Activated CD4-positive, alpha-beta T cell treated with anti-CD3 and anti-CD28 coated beads, Interleukin-2, amount 50 U/mL, for 16 hours (primary cell): ENCODE results near the gene CDHR4.
"Not testable (repeated sequence)": the region's sequence is repeated elsewhere in the genome, so short reads cannot be mapped to it uniquely, and the experiment has no call there.

Source experiments
- DNase-seq: peaks from one replicate; pipeline ENCODE4 v3.0.0-alpha.2; 2020

CDHR4 gene

GRCh38 chr3:49803465-49804140 is 3.9 kb upstream of the CDHR4 start:
- DNase-seq = no peak

DNA sequence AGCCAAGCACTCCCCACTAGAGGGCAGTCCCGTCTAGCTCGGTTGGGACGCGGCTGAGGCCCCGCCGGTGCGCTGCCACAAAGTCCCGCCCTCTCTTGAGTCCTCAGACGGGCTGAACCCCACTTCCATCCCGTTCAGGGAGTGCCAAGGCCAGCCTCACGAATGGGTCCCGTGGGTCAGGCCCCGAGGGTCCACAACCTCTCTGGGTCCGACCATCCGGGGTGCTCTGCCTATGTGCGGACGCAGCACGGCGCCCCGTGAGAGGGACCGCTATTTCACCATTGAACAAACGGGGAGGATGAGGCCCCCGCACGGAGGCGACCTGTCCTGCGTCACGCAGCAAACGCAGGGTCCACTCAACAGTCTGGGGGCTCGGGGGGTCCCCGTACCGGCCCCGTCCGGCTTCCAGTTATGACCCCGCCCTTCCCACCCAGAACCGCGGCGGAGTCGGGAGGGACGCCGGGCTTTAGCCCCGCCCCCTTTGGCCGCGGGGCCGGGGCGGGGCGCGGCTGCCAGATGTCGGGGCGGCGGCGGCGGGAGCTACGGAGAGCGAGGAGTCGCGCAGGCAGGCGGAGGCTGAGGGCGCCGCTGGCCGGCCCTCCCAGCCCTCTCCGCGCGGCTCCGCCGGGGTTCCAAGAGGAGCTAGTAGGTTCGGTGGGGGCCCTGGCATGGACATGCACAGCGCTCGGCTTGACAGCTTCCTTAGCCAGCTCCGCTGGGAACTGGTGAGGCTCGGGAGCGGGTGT is 3.2 kb upstream of the CDHR4 start, which contains the start of gene INKA1:
Gene INKA1, plus strand, starts transcription at position 543 of the 746 bp plus-strand sequence. Its CDS starts 132 bp downstream, at position 675.
- peak; percentile 90 for DNase-seq

GRCh38 chr3:49801160-49801559 is 1.5 kb upstream of the CDHR4 start:
- DNase-seq = no peak

GRCh38 chr3:49799105-49799504 is 568 bp downstream of the CDHR4 start:
- DNase-seq = no peak

DNA sequence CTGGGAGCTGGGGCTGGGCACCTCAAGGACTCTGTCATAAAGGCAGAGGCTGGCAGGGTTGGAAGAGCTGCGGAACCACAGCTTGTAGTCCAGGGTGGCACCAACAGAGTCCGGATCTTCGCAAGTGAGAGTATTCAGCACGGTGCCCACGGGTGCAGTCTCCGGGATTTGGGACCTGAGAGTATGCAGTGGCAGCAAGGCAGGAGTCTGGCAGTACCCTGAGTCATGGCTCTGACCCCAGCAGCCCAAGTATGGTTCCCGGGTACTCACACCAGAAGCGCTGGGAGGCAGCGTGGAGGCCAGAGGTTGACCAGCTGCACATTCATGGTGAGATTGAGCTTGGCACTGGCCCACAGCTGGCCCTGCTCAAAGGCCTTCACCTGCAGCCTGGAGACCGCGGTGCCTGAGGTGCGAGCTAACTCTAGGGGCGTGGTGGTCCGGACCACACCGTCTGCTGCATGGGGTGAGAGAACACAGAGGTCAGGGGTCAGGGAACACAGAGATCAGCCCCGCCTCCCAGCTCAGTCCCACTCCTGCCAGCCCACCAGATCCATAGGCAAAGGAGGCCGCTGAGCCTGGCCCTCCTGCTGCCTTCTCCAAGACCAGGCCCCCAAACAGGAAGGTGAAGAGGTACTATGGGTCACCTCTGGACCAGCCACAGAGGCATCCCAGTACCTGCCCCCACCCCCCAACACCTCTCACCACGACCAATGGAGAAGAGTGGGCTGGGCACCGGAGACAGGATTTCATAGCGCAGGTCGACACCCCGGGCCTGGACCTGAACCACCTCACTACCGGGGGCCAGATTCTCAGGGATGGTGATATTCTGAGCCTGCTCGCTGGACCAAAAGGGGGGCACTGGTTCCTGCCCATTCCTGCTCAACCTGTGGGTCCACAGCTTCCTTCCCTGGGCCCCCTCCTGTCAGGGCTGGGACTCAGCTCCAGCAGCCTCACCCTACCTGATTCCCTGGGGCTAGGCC is 4.5 kb downstream of the CDHR4 start:
- DNase-seq = no peak

DNA sequence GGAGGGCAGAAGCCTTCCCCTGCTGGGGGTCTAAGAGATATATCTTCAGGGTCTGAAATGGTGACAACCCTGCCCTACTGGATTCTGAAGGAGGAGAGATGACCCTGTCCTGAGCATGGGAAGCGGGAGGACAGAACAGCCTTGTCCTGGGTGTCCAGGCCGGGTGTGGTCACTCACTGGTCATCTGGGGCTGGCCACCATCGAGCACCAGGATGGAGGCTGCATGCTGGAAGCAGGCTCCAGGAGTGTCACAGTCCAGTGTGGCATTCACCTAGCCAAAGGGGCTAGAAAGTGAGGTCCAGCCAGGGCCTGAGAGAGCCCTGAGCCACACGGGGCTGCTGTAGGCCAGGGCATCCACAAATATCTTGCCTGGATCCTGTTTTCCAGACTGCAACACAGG is 5.2 kb downstream of the CDHR4 start:
- no peak for DNase-seq

GRCh38 chr3:49793486-49794085 is 6.1 kb downstream of the CDHR4 start:
- no peak for DNase-seq

- DNase-seq = no peak
Observed at GRCh38 chr3:49792371-49793150, 7.1 kb downstream of the CDHR4 start.

DNA sequence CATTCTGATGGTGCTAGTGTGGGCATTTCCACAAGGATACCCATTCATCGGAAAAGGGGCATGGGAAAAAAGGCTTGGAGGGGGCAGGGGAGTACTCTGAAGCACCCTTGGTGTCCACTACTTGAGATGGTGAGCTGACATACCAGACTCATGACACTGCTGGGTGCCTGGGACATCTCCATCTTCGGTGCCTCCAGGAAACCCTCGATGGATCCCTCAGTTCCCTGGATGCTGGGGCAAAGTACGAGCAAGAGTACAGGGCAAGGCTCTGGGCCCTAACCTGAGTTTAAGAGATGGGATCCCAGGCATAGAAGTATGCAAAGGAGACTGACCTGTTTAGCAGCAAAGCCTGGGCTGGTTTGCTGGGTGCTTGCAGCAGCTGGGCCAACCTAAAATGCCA is 8.1 kb downstream of the CDHR4 start:
- DNase-seq = no peak

- no peak for DNase-seq
Observed at GRCh38 chr3:49790626-49791411, 8.9 kb downstream of the CDHR4 start.

DNA sequence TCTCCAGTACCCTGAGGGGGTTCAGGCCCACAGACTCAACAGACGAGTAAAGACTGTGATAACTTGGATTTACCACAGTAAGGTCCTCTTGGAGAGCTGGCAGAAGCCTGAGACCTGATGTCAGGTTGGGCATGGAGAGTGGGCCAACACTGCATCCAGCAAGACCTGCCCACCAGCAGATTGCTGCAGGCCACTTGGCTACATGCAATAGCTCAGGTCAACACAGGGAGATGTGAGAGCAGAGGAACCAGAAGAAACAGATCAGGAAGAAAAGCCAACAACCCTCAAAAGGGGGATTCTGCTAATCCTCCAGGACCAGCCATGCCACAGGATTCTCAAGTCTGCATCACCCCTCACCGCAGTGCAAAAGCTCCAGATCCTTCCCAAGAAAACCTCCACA is 11.6 kb downstream of the CDHR4 start:
- no peak for DNase-seq

GRCh38 chr3:49787536-49787935 is 12.1 kb downstream of the CDHR4 start:
- no peak for DNase-seq

GRCh38 chr3:49787182-49787464 is 12.6 kb downstream of the CDHR4 start:
- no peak for DNase-seq

DNA sequence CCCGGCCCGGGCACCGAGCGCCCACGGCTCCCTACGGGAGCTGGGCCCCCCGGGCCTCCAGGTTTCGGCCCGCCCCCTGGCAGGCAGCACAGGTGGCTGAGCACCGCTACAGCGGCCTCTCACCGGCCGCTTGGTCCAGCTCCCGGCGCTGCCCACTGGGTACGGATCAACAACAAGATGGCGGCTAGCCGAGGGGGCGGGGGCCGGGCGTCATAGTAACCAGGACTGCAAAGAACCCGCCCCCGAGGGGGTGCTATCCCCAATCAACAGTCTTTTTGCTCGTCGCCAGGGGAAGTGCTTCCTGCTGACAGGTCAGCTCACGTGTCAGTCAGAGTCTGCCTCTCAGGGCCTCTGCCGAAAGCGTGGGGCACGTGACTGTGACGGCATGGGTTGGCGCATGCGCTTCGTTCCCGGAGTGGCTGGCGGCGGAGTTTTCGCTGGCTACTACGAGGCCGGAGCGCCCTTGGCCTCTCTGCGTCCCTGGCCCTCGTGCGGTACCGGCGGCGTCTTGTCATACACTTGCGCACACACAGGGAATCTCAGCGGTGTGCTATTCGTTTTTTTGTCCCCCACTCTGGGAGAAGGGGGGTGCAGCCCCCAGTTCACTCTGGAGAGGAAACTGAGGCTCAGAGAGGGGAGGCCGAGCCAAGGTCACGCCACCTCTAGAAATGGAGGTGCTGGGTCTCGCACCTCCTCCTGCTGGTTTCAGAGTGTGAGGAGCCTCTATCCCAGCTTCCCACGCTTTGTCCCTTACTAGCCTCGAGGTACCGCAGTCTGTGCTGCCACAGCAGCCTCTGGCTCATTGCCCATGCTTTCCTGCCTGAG is 13.1 kb downstream of the CDHR4 start, which contains the start of gene IP6K1:
Gene IP6K1, minus strand, starts transcription at position 186 of the 825 bp plus-strand sequence. CDS start 38,502 bp downstream, outside the sequence.
- peak; percentile 100 for DNase-seq

DNA sequence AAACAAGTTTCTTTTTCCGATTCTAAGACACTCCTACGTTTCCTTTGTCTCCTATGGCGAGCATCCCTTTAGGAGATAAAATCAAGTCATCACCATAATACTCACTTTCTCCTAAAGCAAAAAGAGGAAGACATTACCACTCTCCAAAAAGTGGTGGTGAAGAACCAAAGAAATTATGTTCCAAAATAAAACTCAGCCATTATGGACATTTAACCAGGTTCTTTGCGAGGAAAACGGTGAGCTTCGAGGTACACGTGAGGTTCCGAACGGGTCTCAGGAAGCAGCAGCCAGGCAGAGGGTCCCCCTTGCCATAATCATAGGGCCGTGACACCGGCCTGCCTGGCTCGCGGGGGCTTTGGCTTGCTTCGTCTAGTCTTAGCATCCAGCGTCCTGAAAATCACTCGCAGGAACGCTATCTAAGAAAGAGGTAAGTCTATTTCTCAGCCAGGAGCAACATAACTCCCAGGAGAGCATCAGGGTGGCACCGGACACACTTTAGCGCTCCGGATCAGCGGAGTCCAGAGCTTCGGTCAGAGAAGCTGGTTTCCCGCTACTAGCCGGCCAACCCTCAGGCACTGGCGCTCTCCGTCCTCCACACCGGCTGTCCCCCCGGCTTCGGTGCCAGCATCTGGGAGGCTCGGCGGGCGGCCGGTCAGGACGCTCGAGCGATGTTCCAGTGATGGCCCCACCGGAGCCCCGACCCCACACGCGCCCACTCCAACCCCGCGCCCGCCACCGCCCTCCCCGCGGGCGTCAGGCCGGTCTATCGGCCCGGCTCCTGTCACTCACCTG is 13.9 kb downstream of the CDHR4 start:
- DNase-seq = no peak

- not testable (repeated sequence) for DNase-seq
Observed at GRCh38 chr3:49782277-49782676, 17.4 kb downstream of the CDHR4 start.

GRCh38 chr3:49781415-49782199 is 18.1 kb downstream of the CDHR4 start:
- no peak for DNase-seq

- DNase-seq = not testable (repeated sequence)
Observed at GRCh38 chr3:49780975-49781365, 18.7 kb downstream of the CDHR4 start.
